ENCODE measurements around the gene CSNK1E.

- TF ChIP-seq CTCF (IDR thresholded peaks at IDR 0.05): no peak
- no peak for TF ChIP-seq POLR2AphosphoS5 (IDR thresholded peaks at IDR 0.05)
- no peak for TF ChIP-seq POLR2A (IDR thresholded peaks at IDR 0.05; ENCODE audit: low read depth)
- TF ChIP-seq EP300 (IDR thresholded peaks at IDR 0.05): no peak
These were observed 47.8 kb downstream of the CSNK1E start for GRCh38 chr22:38269466-38269865.

All from esophagus muscularis mucosa (tissue), 4 donors.